ENCODE measurements around the gene NAE1. TPM values are rescaled to one million over a fixed set of nuclear protein-coding genes. Genes with fewer than 3 reads are reported as not detected.

The NAE1 gene
- total RNA-seq, 1 experiment from 2014 or later: 70.7 TPM

DNA sequence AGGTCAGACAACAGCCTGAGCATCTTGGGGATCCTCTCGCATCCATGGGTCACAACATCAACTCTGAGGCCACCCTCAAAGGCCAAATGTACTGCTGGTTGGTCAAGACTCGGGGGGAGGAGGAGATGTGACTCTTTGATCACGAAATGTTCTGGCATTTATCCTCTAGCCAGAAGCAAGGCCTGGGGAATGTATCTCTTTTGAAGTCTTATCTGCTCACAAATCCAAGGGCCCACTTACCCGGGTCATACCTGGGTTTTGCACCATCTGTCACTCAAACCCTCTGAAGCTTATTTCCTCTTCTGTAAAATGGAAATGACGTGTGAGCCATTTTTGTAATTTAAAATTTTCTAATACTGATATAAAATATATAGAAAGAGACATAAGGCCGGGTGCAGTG is 26.7 kb upstream of the NAE1 start:
- CTCF ChIA-PET: no interaction called here
- intact Hi-C loops (cut with micrococcal nuclease; ENCODE audit: unreplicated experiment) (no loop called here), in situ Hi-C loops (cut with HindIII; ENCODE audit: low pct_unique_long_range_greater_than_20kb, low sequenced_read_pairs) (no loop called here)
- H3K36me3 ChIP-seq (ENCODE audit: control insufficient read depth, insufficient read depth, low read length): no peaks in the 10 kb centered on the region
- POLR2A ChIA-PET: no interaction called here
- DNase-seq (ENCODE audit: low read depth, low spot score) (no peak), ATAC-seq (no peak)
- H3K27ac ChIP-seq (ENCODE audit: low read length): no peak overlapping the region
- BruUV-seq (replicated peaks): no TSS peak
- no peak overlapping the region for H3K4me3 ChIP-seq (ENCODE audit: low read depth in 2 of 2, low read length in 2 of 2)
- no peaks in the 10 kb centered on the region for H3K9me3 ChIP-seq (ENCODE audit: control insufficient read depth, insufficient read depth, low read depth, low read length)
- no peaks in the 10 kb centered on the region for H3K4me1 ChIP-seq (ENCODE audit: control insufficient read depth, insufficient read depth, low read length)
- no peaks in the 10 kb centered on the region for H3K27me3 ChIP-seq (ENCODE audit: control insufficient read depth, insufficient read depth, low read length)
- no peak for TF ChIP-seq TCF7L2 (IDR thresholded peaks at IDR 0.05; ENCODE audit: low read depth, low read length)
- TF ChIP-seq, protein P1, sequence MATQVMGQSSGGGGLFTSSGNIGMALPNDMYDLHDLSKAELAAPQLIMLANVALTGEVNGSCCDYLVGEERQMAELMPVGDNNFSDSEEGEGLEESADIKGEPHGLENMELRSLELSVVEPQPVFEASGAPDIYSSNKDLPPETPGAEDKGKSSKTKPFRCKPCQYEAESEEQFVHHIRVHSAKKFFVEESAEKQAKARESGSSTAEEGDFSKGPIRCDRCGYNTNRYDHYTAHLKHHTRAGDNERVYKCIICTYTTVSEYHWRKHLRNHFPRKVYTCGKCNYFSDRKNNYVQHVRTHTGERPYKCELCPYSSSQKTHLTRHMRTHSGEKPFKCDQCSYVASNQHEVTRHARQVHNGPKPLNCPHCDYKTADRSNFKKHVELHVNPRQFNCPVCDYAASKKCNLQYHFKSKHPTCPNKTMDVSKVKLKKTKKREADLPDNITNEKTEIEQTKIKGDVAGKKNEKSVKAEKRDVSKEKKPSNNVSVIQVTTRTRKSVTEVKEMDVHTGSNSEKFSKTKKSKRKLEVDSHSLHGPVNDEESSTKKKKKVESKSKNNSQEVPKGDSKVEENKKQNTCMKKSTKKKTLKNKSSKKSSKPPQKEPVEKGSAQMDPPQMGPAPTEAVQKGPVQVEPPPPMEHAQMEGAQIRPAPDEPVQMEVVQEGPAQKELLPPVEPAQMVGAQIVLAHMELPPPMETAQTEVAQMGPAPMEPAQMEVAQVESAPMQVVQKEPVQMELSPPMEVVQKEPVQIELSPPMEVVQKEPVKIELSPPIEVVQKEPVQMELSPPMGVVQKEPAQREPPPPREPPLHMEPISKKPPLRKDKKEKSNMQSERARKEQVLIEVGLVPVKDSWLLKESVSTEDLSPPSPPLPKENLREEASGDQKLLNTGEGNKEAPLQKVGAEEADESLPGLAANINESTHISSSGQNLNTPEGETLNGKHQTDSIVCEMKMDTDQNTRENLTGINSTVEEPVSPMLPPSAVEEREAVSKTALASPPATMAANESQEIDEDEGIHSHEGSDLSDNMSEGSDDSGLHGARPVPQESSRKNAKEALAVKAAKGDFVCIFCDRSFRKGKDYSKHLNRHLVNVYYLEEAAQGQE (IDR thresholded peaks at IDR 0.05; ENCODE audit: insufficient read depth in 1 of 2, low read depth in 2 of 2, low read length in 1 of 2): no peak
- TF ChIP-seq, protein P2, sequence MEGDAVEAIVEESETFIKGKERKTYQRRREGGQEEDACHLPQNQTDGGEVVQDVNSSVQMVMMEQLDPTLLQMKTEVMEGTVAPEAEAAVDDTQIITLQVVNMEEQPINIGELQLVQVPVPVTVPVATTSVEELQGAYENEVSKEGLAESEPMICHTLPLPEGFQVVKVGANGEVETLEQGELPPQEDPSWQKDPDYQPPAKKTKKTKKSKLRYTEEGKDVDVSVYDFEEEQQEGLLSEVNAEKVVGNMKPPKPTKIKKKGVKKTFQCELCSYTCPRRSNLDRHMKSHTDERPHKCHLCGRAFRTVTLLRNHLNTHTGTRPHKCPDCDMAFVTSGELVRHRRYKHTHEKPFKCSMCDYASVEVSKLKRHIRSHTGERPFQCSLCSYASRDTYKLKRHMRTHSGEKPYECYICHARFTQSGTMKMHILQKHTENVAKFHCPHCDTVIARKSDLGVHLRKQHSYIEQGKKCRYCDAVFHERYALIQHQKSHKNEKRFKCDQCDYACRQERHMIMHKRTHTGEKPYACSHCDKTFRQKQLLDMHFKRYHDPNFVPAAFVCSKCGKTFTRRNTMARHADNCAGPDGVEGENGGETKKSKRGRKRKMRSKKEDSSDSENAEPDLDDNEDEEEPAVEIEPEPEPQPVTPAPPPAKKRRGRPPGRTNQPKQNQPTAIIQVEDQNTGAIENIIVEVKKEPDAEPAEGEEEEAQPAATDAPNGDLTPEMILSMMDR (IDR thresholded peaks at IDR 0.05): no peak
- no peak for TF ChIP-seq SIN3A (IDR thresholded peaks at IDR 0.05; ENCODE audit: borderline replicate concordance, insufficient read depth, low read depth, low read length)
- TF ChIP-seq POLR2AphosphoS5 (IDR thresholded peaks at IDR 0.05; ENCODE audit: low read depth, low read length): no peak

DNA sequence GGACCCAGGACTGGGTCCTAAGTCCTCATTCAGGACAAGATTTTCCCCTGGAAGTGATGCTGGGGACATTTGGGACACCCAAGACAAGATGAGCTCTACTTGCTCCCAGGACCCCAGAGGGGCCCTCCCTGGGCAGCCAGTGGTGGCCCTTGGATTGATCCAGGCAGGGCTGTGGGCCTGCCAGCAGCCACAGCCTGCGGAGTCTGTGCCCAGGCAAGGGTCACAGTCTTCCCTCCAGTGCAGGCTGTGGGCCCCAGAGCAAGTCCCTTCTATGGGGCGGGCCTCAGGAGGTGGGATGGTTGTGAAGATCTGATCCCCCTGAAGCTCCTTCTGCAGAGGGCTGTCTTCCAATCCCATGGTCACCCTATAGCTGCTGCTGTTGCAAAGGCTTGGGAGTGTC is 26.0 kb upstream of the NAE1 start:
- BruUV-seq (replicated peaks): no TSS peak
- DNase-seq (ENCODE audit: low read depth, low spot score): no peak
- ChIA-PET CTCF (interaction anchor here (1.3 kb wide), 1 partner anchor 11 kb away, joined by 7 read pairs; no protein-coding TSS in a partner anchor), POLR2A (no interaction called here)
- no peaks in the 10 kb centered on the region for H3K36me3 ChIP-seq (ENCODE audit: control insufficient read depth, insufficient read depth, low read length)
- intact Hi-C loops (cut with micrococcal nuclease; ENCODE audit: unreplicated experiment) (no loop called here), in situ Hi-C loops (cut with HindIII; ENCODE audit: low pct_unique_long_range_greater_than_20kb, low sequenced_read_pairs) (no loop called here)
- TF ChIP-seq POLR2AphosphoS5 (IDR thresholded peaks at IDR 0.05; ENCODE audit: low read depth, low read length) (no peak), TCF7L2 (IDR thresholded peaks at IDR 0.05; ENCODE audit: low read depth, low read length) (no peak), SIN3A (IDR thresholded peaks at IDR 0.05; ENCODE audit: borderline replicate concordance, insufficient read depth, low read depth, low read length) (no peak)
- TF ChIP-seq, protein P2 (IDR thresholded peaks at IDR 0.05): no peak
- TF ChIP-seq, protein P1 (IDR thresholded peaks at IDR 0.05; ENCODE audit: insufficient read depth in 1 of 2, low read depth in 2 of 2, low read length in 1 of 2): no peak
- ATAC-seq: no peak
- no peaks in the 10 kb centered on the region for H3K27me3 ChIP-seq (ENCODE audit: control insufficient read depth, insufficient read depth, low read length)
- H3K4me1 ChIP-seq (ENCODE audit: control insufficient read depth, insufficient read depth, low read length): no peaks in the 10 kb centered on the region
- H3K27ac ChIP-seq (ENCODE audit: low read length): no peak overlapping the region
- H3K9me3 ChIP-seq (ENCODE audit: control insufficient read depth, insufficient read depth, low read depth, low read length): no peaks in the 10 kb centered on the region
- no peak overlapping the region for H3K4me3 ChIP-seq (ENCODE audit: low read depth in 2 of 2, low read length in 2 of 2)
